ENCODE data around the gene PRPF18.

PRPF18 gene

DNA sequence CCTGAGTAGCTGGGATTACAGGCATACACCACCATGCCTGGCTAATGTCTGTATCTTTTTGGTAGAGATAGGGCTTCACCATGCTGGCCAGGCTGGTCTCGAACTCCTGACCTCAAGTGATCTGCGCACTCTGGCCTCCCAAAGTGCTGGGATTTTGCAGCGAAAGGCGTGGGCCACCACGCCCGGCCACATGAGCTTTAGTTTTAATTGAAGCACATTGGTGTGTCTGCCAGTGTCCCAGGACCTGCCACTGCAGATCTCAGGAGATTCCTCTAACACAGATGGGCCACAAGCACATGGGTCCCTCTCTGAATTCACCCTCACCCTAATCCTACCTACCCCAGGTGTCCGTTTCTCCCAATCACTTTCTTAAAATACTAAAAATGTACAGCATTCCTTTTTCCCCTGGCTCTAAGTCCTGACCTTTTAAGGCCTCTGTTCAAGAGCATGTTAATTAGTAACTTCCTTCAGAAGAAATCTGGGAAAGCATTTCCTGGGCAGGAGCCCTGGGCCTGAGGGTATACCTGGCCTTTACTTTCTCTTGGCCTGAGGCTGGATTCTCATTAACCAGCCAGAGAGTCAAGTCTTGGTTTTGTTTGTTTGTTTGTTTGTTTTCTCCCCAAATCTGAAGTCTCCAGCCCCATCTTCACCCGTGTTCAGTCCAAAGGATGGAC, 82.6 kb downstream of the PRPF18 start:
- peak; percentile 62 for DNase-seq (ENCODE audit: low spot score)

DNA sequence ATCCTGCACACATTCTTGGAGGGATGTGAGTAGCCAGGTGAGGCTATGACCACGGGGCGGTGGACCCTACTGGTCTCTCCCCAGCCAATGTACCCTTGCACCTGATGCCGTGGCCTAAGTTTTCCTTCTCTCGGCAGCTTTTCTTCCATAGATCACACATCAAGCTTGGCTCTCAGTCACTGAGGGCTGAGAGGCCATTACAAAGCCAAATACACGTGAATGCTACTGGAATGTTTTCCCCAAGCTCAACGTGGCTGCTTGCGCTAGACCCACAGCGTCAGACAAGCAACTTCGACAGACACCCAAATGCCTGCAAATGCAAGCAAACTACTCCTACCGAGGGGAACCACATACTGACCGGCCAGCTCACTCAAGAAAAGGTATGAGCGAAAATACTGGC, 83.1 kb downstream of the PRPF18 start:
- no peak for DNase-seq (ENCODE audit: low spot score)

DNA sequence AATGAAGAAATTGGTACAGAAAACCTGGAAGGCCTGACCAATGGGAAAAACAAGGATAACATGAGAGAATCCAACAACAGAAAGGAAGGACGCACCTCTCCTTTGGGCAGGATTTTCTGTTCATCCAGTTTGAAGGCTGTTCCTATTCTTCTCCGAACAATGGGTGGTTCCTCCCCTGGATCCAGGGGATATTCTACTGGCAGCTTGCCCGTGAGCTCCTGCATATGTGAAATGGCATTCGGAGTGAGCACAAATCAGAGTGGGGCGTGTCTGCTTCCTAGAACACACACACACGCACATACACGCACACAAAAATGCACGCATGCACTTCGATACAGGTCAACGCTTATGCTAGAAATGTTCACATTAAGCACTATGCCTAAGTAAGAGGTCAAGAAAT, 83.5 kb downstream of the PRPF18 start:
- DNase-seq (ENCODE audit: low spot score): no peak

DNA sequence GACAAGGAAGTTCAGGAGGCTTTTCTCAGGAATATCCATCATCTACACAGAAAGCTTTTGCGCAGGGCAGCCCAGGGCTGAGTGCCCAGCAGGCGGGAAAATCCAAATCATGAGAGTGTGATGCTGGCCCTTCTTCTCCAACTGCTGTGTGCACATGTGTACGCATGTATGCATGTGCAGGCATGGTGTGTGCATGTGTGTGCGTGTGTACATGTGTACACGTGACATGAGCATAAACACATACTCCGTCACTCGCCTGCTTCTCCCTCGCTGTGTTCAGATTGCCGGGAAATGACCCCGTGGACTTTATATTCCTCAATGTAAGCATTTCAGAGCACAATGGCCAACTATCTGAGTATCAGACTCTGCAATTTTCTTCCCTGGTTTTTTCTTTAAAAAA, 85.1 kb downstream of the PRPF18 start:
- no peak for DNase-seq (ENCODE audit: low spot score)

DNA sequence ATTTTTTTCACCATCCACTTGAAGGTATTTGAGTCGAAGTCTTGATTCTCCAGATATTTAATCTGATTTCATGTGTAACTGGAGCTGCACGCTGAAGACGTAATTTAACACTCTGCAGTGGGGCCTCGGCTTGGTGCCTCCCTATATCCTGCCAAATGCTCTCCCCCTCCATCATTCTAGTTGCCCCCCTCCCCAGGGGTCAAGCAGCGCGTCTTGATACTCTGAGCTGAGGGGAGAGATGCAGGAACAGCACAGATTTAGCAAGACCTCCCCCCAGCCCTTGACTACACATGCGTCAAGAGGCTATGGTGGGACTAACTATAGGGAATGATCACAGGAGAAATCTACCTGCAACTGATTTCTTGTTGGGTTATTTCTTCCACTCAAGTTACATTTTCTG, 85.8 kb downstream of the PRPF18 start:
- DNase-seq (ENCODE audit: low spot score): no peak

DNA sequence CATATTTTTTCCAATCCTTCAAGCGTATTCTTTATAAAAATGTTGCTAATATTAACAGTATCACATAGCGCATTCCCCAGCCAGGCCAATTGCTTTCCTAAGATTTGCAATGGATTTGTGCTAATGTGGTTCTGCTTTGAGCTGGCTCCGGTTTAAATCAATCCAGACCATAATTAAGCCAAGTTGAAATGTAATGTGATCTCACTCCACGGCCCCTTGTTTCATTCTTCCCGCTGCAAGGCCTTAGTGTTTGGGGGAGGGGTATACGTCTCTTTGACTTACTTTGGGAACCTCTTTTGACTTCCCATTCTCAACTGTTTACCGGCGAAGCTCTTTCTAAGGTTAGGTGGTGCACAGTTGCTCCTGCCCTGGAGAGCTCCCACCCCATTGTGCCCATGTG, 86.4 kb downstream of the PRPF18 start:
- DNase-seq (ENCODE audit: low spot score): no peak

DNA sequence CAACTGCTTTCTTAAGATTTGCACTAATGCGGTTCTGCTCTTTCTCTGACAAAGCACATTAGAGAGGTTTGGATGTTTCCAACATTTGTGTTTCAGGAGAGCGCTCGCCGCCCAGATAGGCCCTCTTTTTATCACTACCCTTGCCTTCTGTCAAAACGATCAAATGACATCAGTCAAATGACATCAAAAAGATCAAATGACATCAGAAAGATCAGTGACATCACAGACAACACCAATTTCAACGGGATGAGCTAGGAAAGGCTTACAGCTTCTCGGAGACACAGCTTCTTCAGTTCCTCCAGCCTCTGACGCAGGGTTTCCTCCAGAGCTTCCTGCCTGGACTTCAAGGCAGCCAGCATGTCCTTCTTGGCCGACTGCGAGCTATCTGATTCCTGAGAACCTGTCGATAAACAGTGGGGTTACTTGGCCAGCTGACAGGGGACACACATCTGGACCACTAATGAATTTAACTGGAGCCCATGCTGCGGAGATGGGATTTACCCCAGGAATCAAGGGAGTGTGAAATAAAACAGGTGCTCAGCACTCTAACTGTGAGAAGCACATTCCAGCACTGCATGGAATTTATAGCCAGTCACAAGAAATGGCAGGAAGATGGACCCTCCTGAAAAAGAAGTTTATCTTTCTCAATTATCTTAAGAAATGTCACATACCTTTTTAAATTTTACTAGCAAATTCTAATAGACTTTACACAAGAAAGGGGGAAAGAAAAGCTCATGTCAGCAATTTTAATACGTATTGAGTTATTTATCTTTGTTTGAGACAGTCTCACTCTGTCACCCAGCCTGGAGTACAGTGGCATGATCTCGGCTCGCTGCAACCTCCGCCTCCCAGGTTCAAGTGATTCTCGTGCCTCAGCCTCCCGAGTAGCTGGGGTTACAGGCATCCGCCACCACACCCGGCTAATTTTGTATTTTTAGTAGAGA, 88.2 kb downstream of the PRPF18 start:
- no peak for DNase-seq (ENCODE audit: low spot score)

DNA sequence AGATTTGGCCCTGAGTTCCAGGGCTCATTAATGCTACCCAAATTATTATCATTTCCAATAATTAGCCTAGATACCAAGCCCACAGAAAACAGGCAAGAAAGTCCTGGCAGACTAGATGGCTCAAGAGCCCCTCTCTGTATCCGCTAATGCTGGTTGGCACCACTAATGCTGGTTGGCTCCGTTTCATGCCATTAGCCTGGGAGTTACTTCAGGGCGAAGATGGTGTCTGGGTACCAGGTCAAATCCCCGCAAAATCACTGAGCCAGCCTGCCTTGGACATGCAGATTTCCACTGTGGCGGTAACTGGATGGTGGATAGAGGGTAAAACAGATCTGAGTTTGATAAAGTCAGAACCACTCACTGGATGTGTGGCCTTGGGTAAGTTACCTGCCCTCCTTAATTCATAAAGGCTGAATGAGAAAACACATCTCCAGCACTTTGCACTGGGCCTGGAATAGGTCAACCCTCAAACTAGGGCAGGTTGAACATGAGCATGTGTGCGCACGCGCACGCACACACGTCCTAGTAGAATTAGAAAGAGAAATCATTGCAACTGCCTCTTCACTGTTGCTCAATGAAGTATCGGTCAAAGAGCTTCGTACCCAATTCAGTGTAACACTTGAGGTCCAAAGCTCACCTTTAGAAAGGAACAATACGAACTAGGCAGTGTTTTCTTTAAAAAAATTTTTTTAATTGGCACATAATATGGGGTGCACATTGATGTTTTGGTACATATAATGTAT, 91.5 kb downstream of the PRPF18 start:
- DNase-seq (ENCODE audit: low spot score): no peak
